HG02798 (cell line): Measurements from ENCODE around the gene UBA3.

Experiments
- ATAC-seq: cut with Tn5 transposase; IDR thresholded peaks from one replicate; pipeline ENCODE4 v1.9.1; 2021; ENCODE audit warnings: mild to moderate bottlenecking; ENCODE audit not compliant: unreplicated experiment, poor library complexity

The UBA3 gene

GRCh38 chr3:69080233-69080920 lies at the start of gene UBA3:
TSS of gene UBA3 (minus strand) at chr3:69080365. CDS start at chr3:69080353, 12 bp downstream.
- ATAC-seq = peak; percentile 55

GRCh38 chr3:69129531-69129930 lies 49.4 kb upstream of the UBA3 start:
- ATAC-seq = no peak

- no peak for ATAC-seq
Observed at GRCh38 chr3:69128509-69128908, 48.3 kb upstream of the UBA3 start.

- ATAC-seq = no peak
Observed at GRCh38 chr3:69126999-69127398, 46.8 kb upstream of the UBA3 start.

GRCh38 chr3:69126216-69126615 lies 46.1 kb upstream of the UBA3 start:
- no peak for ATAC-seq

GRCh38 chr3:69122403-69122802 lies 42.2 kb upstream of the UBA3 start, which contains the start of gene LMOD3:
TSS of gene LMOD3 (minus strand) at chr3:69122595. CDS start at chr3:69122386, 209 bp downstream.
- no peak for ATAC-seq

- ATAC-seq = no peak
Observed at GRCh38 chr3:69121950-69122349, 41.8 kb upstream of the UBA3 start.

GRCh38 chr3:69121513-69121912 lies 41.3 kb upstream of the UBA3 start:
- ATAC-seq = no peak

- peak; percentile 89 for ATAC-seq
Observed at GRCh38 chr3:69120879-69121464, 40.8 kb upstream of the UBA3 start.

GRCh38 chr3:69119681-69120080 lies 39.5 kb upstream of the UBA3 start:
- no peak for ATAC-seq

GRCh38 chr3:69119138-69119537 lies 39.0 kb upstream of the UBA3 start:
- no peak for ATAC-seq

GRCh38 chr3:69118555-69118954 lies 38.4 kb upstream of the UBA3 start:
- ATAC-seq = no peak

- ATAC-seq = no peak
Observed at GRCh38 chr3:69116897-69117296, 36.7 kb upstream of the UBA3 start.

- no peak for ATAC-seq
Observed at GRCh38 chr3:69116162-69116561, 36.0 kb upstream of the UBA3 start.

GRCh38 chr3:69115731-69116130 lies 35.6 kb upstream of the UBA3 start:
- no peak for ATAC-seq

- ATAC-seq = no peak
Observed at GRCh38 chr3:69113536-69113935, 33.4 kb upstream of the UBA3 start.

GRCh38 chr3:69110941-69111546 lies 30.9 kb upstream of the UBA3 start:
- no peak for ATAC-seq

GRCh38 chr3:69108811-69109210 lies 28.6 kb upstream of the UBA3 start:
- no peak for ATAC-seq

GRCh38 chr3:69107841-69108240 lies 27.7 kb upstream of the UBA3 start:
- no peak for ATAC-seq

- ATAC-seq = no peak
Observed at GRCh38 chr3:69105320-69105719, 25.2 kb upstream of the UBA3 start.

GRCh38 chr3:69104586-69104985 lies 24.4 kb upstream of the UBA3 start:
- ATAC-seq = no peak

GRCh38 chr3:69103123-69103522 lies 23.0 kb upstream of the UBA3 start:
- ATAC-seq = no peak
